Neuronal stem cell (in vitro differentiated cells): ENCODE measurements around the gene ACTL9.
"Not testable (repeated sequence)": the region's sequence is repeated elsewhere in the genome, so short reads cannot be mapped to it uniquely, and the experiment has no call there.

Experiments
- DNase-seq: peaks from one replicate; pipeline ENCODE4 v3.0.0-alpha.2; 2013; ENCODE audit warnings: low spot score
- H2AFZ ChIP-seq: one replicate; pipeline ENCODE4 v1.6.1; 2013; ENCODE audit warnings: mild to moderate bottlenecking, low read length, inconsistent platforms
- H2AK5ac ChIP-seq: 2 replicates; pipeline ENCODE4 v1.6.1; 2013; ENCODE audit warnings: low read depth, mild to moderate bottlenecking, inconsistent platforms, low read length, moderate library complexity, mixed read lengths
- H2BK120ac ChIP-seq: 2 replicates; pipeline ENCODE4 v1.6.1; 2013; ENCODE audit warnings: low read depth, mild to moderate bottlenecking, inconsistent platforms, low read length, moderate library complexity, mixed read lengths
- H2BK12ac ChIP-seq: one replicate; pipeline ENCODE4 v1.6.1; 2013; ENCODE audit warnings: low read length, inconsistent platforms
- H2BK15ac ChIP-seq: 2 replicates; pipeline ENCODE4 v1.6.1; 2013; ENCODE audit warnings: mild to moderate bottlenecking, low read length, inconsistent platforms, mixed read lengths
- H2BK5ac ChIP-seq: one replicate; pipeline ENCODE4 v1.6.1; 2013; ENCODE audit warnings: inconsistent platforms, mild to moderate bottlenecking, low read length, moderate library complexity
- H3K14ac ChIP-seq: one replicate; pipeline ENCODE4 v1.6.1; 2013; ENCODE audit warnings: low read length, inconsistent platforms
- H3K18ac ChIP-seq: 2 replicates; pipeline ENCODE4 v1.6.1; 2013; ENCODE audit warnings: low read length, inconsistent platforms
- H3K23ac ChIP-seq: 2 replicates; pipeline ENCODE4 v1.6.1; 2013; ENCODE audit warnings: low read depth, mild to moderate bottlenecking, mixed read lengths, low read length, inconsistent platforms; ENCODE audit not compliant: poor library complexity
- H3K27ac ChIP-seq: replicated peaks from 3 replicates; pipeline ENCODE4 v1.5.1; 2013; ENCODE audit warnings: low read length, inconsistent platforms
- H3K27me3 ChIP-seq, 3 experiments: 2 replicates each; pipeline ENCODE4 v1.6.1; 2013; ENCODE audit warnings: low read length in 3 of 3, mild to moderate bottlenecking in 2 of 3, inconsistent platforms in 1 of 3, low read depth in 1 of 3, mixed read lengths in 1 of 3, moderate library complexity in 1 of 3; ENCODE audit not compliant: control insufficient read depth in 3 of 3, insufficient read depth in 3 of 3
- H3K36me3 ChIP-seq, 2 donors: replicated peaks in 1 of 2; 2 replicates each; pipeline ENCODE4 v1.6.1; 2013; ENCODE audit warnings: low read length in 2 of 2; ENCODE audit not compliant: control insufficient read depth in 2 of 2, insufficient read depth in 2 of 2
- H3K4ac ChIP-seq: 2 replicates; pipeline ENCODE4 v1.6.1; 2013; ENCODE audit warnings: inconsistent platforms, mild to moderate bottlenecking, low read length, moderate library complexity
- H3K4me1 ChIP-seq, 2 donors: 1 replicate in 1 of 2; 2 replicates in 1 of 2; pipeline ENCODE4 v1.6.1; 2013; ENCODE audit warnings: low read length in 2 of 2, low read depth in 1 of 2; ENCODE audit not compliant: control insufficient read depth in 2 of 2, insufficient read depth in 1 of 2
- H3K4me2 ChIP-seq: one replicate; pipeline ENCODE4 v1.6.1; 2013; ENCODE audit warnings: mild to moderate bottlenecking, low read length, inconsistent platforms; ENCODE audit not compliant: insufficient read depth, poor library complexity, severe bottlenecking
- H3K4me3 ChIP-seq, 2 donors: 2 replicates each; pipeline ENCODE4 v1.5.1; 2013; ENCODE audit warnings: low read length in 2 of 2, mild to moderate bottlenecking in 2 of 2, inconsistent platforms in 1 of 2, moderate library complexity in 1 of 2
- H3K79me1 ChIP-seq: one replicate; pipeline ENCODE4 v1.6.1; 2013; ENCODE audit warnings: low read depth, mild to moderate bottlenecking, inconsistent platforms, low read length, moderate library complexity
- H3K9ac ChIP-seq: one replicate; pipeline ENCODE4 v1.6.1; 2013; ENCODE audit warnings: mild to moderate bottlenecking, low read depth, low read length, inconsistent platforms; ENCODE audit not compliant: poor library complexity
- H3K9me3 ChIP-seq, 2 donors: replicated peaks in 1 of 2; 2 replicates each; pipeline versions ENCODE3 to v1.6.1; 2013; ENCODE audit warnings: low read length in 2 of 2, mild to moderate bottlenecking in 2 of 2, inconsistent platforms in 1 of 2, low read depth in 1 of 2, mixed read lengths in 1 of 2, moderate library complexity in 1 of 2; ENCODE audit not compliant: control insufficient read depth in 2 of 2, insufficient read depth in 1 of 2
- H4K8ac ChIP-seq: one replicate; pipeline ENCODE4 v1.6.1; 2013; ENCODE audit warnings: low read depth, mild to moderate bottlenecking, inconsistent platforms, low read length, moderate library complexity
- H4K91ac ChIP-seq: one replicate; pipeline ENCODE4 v1.6.1; 2013; ENCODE audit warnings: low read length, low read depth, mild to moderate bottlenecking, inconsistent platforms; ENCODE audit not compliant: poor library complexity
- WGBS, 2 donors: extraction: QIAGEN DNeasy Blood & Tissue Kit; methylation state at CpG; one replicate each; pipeline ENCODE4 v1.1.7; 2013; ENCODE audit warnings: missing lambda C conversion rate in 2 of 2, mixed read lengths in 1 of 2; ENCODE audit not compliant: insufficient read length in 2 of 2, insufficient replicate concordance in 1 of 2; ENCODE audit errors: extremely low coverage in 2 of 2; 5-methylcytosine and 5-hydroxymethylcytosine counted together

ACTL9 gene

GRCh38 chr19:8710337-8710736 lies 11.7 kb upstream of the ACTL9 start:
- H3K4me2 ChIP-seq, H3K14ac ChIP-seq, H2BK5ac ChIP-seq, H2AK5ac ChIP-seq, H2BK120ac ChIP-seq, H3K9ac ChIP-seq, H3K4ac ChIP-seq, H3K36me3 ChIP-seq, H3K4me3 ChIP-seq, H3K4me1 ChIP-seq, H3K9me3 ChIP-seq, DNase-seq, H2BK12ac ChIP-seq, H4K8ac ChIP-seq, H2BK15ac ChIP-seq, H2AFZ ChIP-seq, H3K23ac ChIP-seq, H3K27ac ChIP-seq, H4K91ac ChIP-seq, H3K27me3 ChIP-seq, H3K18ac ChIP-seq, H3K79me1 ChIP-seq: not testable (repeated sequence)
- no CpG with 5 or more reads among the region's 7 CpGs for WGBS, 2 donors

GRCh38 chr19:8705742-8706141 lies 7.1 kb upstream of the ACTL9 start:
- Histone ChIP-seq H3K4me2 (no peak overlapping the region), H3K79me1 (no peaks in the 10 kb centered on the region), H3K4me3 (no peak overlapping the region), H3K36me3 (no peaks in the 10 kb centered on the region), H2BK12ac (no peak overlapping the region), H3K9ac (no peak overlapping the region), H3K14ac (no peak overlapping the region), H3K27me3 (no peaks in the 10 kb centered on the region), H3K4me1 (peaks cover 0 to 2% of the 10 kb centered on the region in 2 donors), H2AK5ac (no peak overlapping the region), H2AFZ (no peak overlapping the region), H3K18ac (no peak overlapping the region), H4K8ac (no peak overlapping the region), H3K9me3 (peaks cover 0 to 5% of the 10 kb centered on the region in 2 donors), H3K4ac (no peak overlapping the region), H2BK120ac (no peak overlapping the region), H2BK15ac (no peak overlapping the region), H3K27ac (no peak overlapping the region), H4K91ac (no peak overlapping the region), H3K23ac (no peak overlapping the region), H2BK5ac (no peak overlapping the region)
- WGBS, 2 donors, result no CpG with 5 or more reads among the region's 5 CpGs
- DNase-seq, result no peak

GRCh38 chr19:8705304-8705703 lies 6.7 kb upstream of the ACTL9 start:
- H3K4ac ChIP-seq, H3K4me1 ChIP-seq, DNase-seq, H2BK5ac ChIP-seq, H3K79me1 ChIP-seq, H3K4me2 ChIP-seq, H2BK15ac ChIP-seq, H3K18ac ChIP-seq, H3K14ac ChIP-seq, H3K9me3 ChIP-seq, H3K4me3 ChIP-seq, H2AFZ ChIP-seq, H2BK120ac ChIP-seq, H3K36me3 ChIP-seq, H3K9ac ChIP-seq, H2BK12ac ChIP-seq, H3K27me3 ChIP-seq, H4K91ac ChIP-seq, H4K8ac ChIP-seq, H2AK5ac ChIP-seq, H3K23ac ChIP-seq, H3K27ac ChIP-seq: not testable (repeated sequence)
- no CpG with 5 or more reads among the region's 3 CpGs for WGBS, 2 donors

GRCh38 chr19:8703223-8703622 lies 4.6 kb upstream of the ACTL9 start:
- H3K14ac ChIP-seq, result no peak overlapping the region
- no peak overlapping the region for H3K4me3 ChIP-seq
- no peak overlapping the region for H3K4ac ChIP-seq
- H3K27ac ChIP-seq, result no peak overlapping the region
- H3K23ac ChIP-seq, result no peak overlapping the region
- H2AK5ac ChIP-seq, result no peak overlapping the region
- no peak overlapping the region for H2BK15ac ChIP-seq
- no peak for DNase-seq
- H2BK12ac ChIP-seq, result no peak overlapping the region
- no peak overlapping the region for H3K4me2 ChIP-seq
- no peak overlapping the region for H3K9ac ChIP-seq
- H3K9me3 ChIP-seq, result no peaks in the 10 kb centered on the region
- no CpG with 5 or more reads among the region's 7 CpGs for WGBS, 2 donors
- H3K79me1 ChIP-seq, result no peaks in the 10 kb centered on the region
- H3K4me1 ChIP-seq, result peaks cover 0 to 2% of the 10 kb centered on the region in 2 donors
- no peak overlapping the region for H3K18ac ChIP-seq
- no peak overlapping the region for H4K91ac ChIP-seq
- H2AFZ ChIP-seq, result no peak overlapping the region
- no peaks in the 10 kb centered on the region for H3K36me3 ChIP-seq
- no peak overlapping the region for H4K8ac ChIP-seq
- H2BK5ac ChIP-seq, result no peak overlapping the region
- no peak overlapping the region for H2BK120ac ChIP-seq
- no peaks in the 10 kb centered on the region for H3K27me3 ChIP-seq
